COLO668 (cell line): ENCODE results near the gene NOX5.

Experiments used
- DNase-seq: peaks from one replicate; lab custom pipeline; 2025; ENCODE audit not compliant: unreplicated experiment; lab: John Stamatoyannopoulos, UW

Gene NOX5

GRCh38 chr15:69076756-69077155 lies 62.3 kb downstream of the NOX5 start:
- DNase-seq = no peak

DNA sequence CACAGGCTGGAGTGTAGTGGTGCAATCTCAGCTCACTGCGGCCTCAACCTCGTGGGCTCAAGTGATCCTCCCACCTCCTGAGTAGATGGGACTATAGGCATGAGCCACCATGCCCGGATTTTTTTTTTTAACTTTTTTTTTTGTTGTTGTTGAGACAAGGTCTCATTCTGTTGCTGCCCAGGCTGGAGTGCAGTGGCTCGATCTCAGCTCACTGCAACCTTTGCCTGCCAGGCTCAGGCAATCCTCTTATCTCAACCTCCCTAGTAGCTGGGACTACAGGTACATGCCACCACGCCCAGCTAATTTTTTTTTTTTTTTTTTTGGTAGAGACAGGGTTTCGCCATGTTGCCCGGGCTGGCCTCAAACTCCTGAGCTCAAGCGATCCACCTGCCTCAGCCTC lies 64.1 kb downstream of the NOX5 start:
- DNase-seq = no peak

DNA sequence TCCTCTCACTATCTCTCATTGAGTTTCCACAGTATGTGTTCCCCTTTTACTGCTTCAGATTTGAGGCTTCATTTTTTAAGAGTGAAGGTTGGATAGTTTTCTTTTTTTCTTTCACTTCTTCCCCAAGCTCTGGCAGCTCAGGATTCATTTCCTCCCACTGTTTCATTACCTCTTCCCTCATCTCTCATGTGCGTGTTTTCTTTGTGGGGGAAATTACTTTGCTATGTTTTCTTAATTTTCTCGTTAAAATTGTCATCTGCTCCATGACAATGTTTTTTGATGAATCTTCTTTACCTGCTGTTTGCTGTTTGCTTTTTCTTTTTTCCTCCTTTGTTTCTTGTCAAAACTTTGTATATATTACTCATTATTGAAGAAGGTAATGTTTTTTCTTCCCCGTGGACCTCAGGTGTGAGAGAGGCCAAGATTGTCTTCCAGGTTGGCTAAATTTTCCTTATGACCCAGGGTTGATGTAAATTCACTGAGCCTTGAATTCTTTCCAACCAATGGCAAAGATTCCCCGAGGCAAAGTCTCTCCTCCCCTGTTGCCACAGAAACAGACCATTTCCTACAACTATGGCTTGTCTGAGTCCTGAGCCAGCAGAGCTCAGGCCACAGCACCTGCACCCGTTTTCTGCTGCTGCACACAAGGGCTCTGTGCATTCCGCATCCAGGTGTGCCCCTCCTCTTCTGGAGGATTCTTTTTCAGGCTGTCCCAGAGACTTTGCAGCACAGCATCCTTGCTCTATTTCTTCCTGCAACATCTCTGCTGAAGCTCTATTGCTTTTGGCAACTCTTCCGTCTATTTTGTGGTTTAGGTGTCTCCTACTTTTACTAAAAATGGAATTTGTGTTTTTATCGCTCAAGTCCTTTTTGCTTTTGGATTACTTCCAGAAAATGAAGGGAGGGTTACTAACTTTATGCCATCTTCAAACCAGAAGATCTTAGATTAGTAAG lies 66.1 kb downstream of the NOX5 start:
- DNase-seq = no peak

GRCh38 chr15:69081310-69082004 lies 67.0 kb downstream of the NOX5 start:
- no peak for DNase-seq

GRCh38 chr15:69082021-69082502 lies 67.6 kb downstream of the NOX5 start:
- DNase-seq = no peak

DNA sequence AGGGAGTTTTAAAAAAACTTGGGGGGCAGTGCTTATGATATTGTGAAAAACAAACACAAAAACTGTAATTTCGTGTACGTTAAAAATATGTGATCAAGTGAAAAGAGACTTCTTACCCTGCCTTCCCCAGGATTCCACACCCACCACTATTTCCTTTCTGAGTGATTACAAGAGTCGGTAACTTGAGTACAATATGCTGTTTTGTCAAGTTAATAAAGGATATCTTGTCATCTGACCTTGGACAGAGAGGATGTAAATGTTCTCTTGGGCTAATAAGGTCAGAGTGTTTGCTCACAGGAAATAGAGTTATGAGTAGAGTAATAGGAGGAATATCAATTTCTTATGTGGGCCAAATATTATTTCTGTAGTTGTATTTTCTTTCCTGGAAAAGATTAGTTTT lies 68.1 kb downstream of the NOX5 start:
- DNase-seq = no peak

DNA sequence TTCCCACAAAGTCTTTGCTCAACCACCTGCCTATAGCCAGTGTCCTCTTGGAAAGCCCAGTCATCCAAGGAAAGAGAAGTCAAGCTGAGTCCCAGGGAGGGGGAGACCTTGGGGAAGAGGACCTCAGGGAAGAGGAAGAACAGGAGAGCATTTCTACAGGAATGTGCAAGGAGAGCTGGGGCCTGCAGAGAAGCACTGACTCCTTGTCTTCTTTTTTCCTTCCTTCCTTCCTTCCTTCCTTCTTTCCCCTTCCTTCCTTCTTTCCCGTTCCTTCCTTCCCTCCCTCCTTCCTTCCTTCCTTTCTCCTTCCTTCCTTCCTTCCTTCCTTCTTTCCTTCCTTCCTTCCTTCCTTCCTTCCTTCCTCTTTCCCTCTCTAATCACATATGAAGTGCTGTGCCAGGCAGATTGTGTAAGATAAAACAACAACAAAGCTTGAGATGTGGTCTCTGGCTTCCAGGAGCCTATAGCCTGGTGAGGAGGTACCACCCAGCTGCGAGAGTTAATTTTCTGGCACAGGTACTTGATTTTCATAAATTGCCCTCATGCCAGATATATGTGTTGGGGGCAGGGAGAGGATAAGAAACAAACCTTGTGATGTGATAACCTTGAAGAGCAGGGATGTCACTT lies 70.0 kb downstream of the NOX5 start:
- no peak for DNase-seq

GRCh38 chr15:69085325-69086081 lies 71.0 kb downstream of the NOX5 start:
- no peak for DNase-seq

DNA sequence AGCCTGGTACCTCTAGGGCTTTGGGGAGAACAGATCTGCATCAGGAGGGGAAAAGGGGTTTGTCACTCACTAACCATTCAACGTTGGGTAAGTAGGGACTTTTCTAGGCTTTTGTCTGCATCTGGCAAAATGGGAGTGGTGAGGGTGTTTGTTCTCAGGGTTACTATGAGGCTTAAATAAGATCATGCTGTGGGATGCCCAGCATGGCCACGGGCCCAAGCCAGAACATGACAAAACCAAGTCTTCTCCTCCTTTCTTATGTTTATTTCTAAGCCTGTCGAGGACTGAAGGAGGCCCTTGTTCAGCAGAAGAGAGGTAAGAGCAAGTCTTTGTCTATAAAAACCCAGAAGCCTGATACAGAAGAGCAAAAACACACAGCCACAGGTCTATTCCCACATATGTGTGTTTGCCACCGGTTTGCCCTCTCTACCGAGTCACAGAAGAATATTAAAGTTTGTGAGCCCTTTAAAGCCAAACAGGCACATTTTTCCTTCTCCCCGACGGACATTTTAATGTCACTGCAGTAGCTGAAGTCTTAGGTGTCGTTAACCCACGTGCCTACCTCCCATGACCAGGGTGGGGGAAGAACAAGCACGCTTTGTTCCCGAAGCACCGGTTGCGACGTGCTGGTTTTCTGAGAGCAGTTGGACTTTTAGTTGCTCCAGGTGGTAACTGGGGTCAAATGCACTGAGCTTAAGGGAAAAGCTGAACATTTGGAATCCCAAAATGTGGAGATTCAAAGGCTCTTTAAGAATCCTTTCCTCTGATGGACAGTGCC lies 72.1 kb downstream of the NOX5 start:
- DNase-seq = no peak

DNA sequence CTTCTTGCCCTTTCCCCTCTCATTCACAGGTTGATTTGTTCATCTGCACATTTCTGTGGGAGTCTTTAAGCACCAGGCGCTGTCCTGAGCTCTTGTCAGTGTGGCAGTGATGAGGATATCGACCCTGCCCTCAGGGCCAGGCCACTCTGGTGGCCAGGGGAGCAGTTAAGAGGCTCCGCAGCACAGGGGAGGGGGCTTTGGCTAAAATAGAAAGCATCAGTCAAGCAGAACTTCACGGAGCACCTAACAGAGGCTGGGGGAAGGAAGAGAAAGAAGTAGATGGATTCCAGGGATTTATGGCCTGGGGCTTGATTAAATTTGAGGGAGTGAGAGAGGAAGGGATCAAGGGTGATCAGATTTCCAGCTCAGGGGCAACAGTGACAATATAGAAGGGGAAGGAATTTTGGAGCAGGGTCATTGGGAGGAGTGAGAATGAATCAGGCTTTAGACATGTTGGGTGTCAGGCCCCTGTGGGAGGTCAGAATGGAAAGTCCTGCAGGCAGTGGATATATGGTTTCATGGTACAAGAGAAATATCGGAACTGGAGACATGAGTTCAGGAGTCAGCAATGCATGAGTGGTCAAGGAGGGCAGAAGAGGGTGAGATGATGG lies 73.0 kb downstream of the NOX5 start:
- DNase-seq = no peak

- DNase-seq = no peak
Measured at GRCh38 chr15:69088300-69088965, 73.9 kb downstream of the NOX5 start.

GRCh38 chr15:69089258-69089657 lies 74.8 kb downstream of the NOX5 start:
- no peak for DNase-seq

- DNase-seq = no peak
Measured at GRCh38 chr15:69090197-69090948, 75.9 kb downstream of the NOX5 start.

- DNase-seq = no peak
Measured at GRCh38 chr15:69091654-69092053, 77.2 kb downstream of the NOX5 start.

GRCh38 chr15:69092159-69092558 lies 77.7 kb downstream of the NOX5 start:
- no peak for DNase-seq

- no peak for DNase-seq
Measured at GRCh38 chr15:69093127-69093526, 78.6 kb downstream of the NOX5 start.

- DNase-seq = no peak
Measured at GRCh38 chr15:69093614-69094013, 79.1 kb downstream of the NOX5 start.

DNA sequence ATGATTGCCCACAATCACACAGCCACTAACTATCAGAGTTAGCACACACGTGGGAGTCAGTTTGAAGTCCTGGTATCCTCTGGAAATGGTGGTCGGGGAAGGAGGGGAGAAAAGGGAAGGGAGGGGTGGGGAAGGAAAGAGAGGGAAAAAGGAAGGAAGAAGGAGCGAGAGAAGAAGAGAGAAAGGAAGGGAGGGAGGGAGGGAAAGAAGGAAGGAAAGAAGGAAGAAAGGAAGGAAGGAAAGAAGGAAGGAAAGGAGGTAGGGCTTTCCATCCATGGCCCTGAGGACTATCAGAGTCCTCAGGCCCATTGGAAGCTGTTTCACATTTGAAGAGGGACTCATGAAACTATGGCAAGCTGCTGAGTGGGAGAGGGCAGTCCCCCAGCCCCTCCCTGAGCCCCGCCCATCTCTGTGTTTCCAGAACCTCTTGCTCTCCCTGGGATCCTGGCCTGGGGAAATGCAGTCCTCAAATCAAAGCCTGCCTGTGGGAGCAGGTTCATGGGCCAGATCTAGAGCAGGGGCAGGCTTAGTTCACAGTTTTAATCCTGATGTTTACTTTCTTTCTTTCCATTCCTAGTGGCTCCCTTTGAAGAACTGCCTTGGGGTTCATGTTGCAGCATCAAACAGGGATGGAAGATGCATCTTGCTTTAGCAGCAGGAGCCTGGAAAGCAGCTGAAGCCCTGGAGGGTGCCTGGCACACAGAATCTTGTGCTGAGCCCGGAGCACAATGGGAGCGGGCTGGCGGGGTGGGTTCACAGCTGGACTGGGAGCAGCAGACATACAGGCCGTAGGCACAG lies 79.8 kb downstream of the NOX5 start:
- no peak for DNase-seq
